Measurements from ENCODE around the gene MICB.

MICB gene

GRCh38 chr6:31534521-31535040 lies 36.6 kb downstream of the MICB start:
- TF ChIP-seq GLIS1 (tag by site-specific recombination; IDR thresholded peaks at IDR 0.05): no peak
- TF ChIP-seq ZNF449 (tag by site-specific recombination; IDR thresholded peaks at IDR 0.05): no peak
- no peak for TF ChIP-seq ZNF514 (tag by site-specific recombination; IDR thresholded peaks at IDR 0.05)
- TF ChIP-seq ZNF521 (tag by site-specific recombination; IDR thresholded peaks at IDR 0.05): no peak
- TF ChIP-seq TRIM28 (IDR thresholded peaks at IDR 0.05; ENCODE audit: borderline replicate concordance, low read length): no peak
- TF ChIP-seq ZNF549 (tag by site-specific recombination; IDR thresholded peaks at IDR 0.05): no peak
- TF ChIP-seq SETDB1 (IDR thresholded peaks at IDR 0.05; ENCODE audit: insufficient read length, low read length): no peak
- TF ChIP-seq ZNF157 (tag by site-specific recombination; IDR thresholded peaks at IDR 0.05): no peak
- no peak for TF ChIP-seq INSM2 (tag by site-specific recombination; IDR thresholded peaks at IDR 0.05)
- TF ChIP-seq ZBTB20 (tag by site-specific recombination; IDR thresholded peaks at IDR 0.05): no peak
- no peak for TF ChIP-seq ZSCAN4 (tag by site-specific recombination; IDR thresholded peaks at IDR 0.05)
- TF ChIP-seq ZNF302 (tag by site-specific recombination; IDR thresholded peaks at IDR 0.05; ENCODE audit: low read depth): no peak
- no peak for TF ChIP-seq ZBTB10 (tag by site-specific recombination; IDR thresholded peaks at IDR 0.05)
- no peak for TF ChIP-seq TSHZ1 (tag by site-specific recombination; IDR thresholded peaks at IDR 0.05; ENCODE audit: borderline replicate concordance)
- no peak for TF ChIP-seq ZNF175 (tag by site-specific recombination; IDR thresholded peaks at IDR 0.05)
- no peak for TF ChIP-seq ZNF174 (tag by site-specific recombination; IDR thresholded peaks at IDR 0.05)
- TF ChIP-seq ZBTB11 (tag by site-specific recombination; conservative IDR thresholded peaks at IDR 0.05; ENCODE audit: low read depth): no peak
- TF ChIP-seq ZNF677 (tag by site-specific recombination; IDR thresholded peaks at IDR 0.05): no peak
- no peak for TF ChIP-seq ZBTB48 (tag by site-specific recombination; IDR thresholded peaks at IDR 0.05)
- ChIA-PET CTCF (interaction anchor here (0.7 to 1.0 kb wide), 2 partner anchors 12 to 14 kb away, joined by 3 read pairs; partner anchors contain the start of gene ATP6V1G2), POLR2A (interaction anchor here (2.9 kb wide), 1 partner anchor 8 kb away, joined by 11 read pairs; no protein-coding TSS in a partner anchor)
- Histone ChIP-seq H3K4me1 (ENCODE audit: control insufficient read depth, insufficient read depth, low read length) (peaks cover 10% of the 10 kb centered on the region), H3K27ac (ENCODE audit: extremely low read depth, low read depth, low read length) (no peak overlapping the region), H3K4me3 (ENCODE audit: low read depth, low read length) (no peak overlapping the region), H3K36me3 (ENCODE audit: control insufficient read depth in 2 of 2, insufficient read depth in 1 of 2, low read length in 2 of 2) (peaks cover 88 to 99% of the 10 kb centered on the region in 2 experiments), H3K9me3 (ENCODE audit: control insufficient read depth, insufficient read depth, low read depth, low read length) (no peaks in the 10 kb centered on the region)
